ENCODE data around the gene AKT2. TPM values are rescaled to one million over a fixed set of nuclear protein-coding genes. Genes with fewer than 3 reads are reported as not detected.
A peak's percentile ranks its signal among the peaks of the same experiment; 100 is the strongest.

The AKT2 gene
- total RNA-seq, 1 experiment from 2014 or later, result 185 TPM

DNA sequence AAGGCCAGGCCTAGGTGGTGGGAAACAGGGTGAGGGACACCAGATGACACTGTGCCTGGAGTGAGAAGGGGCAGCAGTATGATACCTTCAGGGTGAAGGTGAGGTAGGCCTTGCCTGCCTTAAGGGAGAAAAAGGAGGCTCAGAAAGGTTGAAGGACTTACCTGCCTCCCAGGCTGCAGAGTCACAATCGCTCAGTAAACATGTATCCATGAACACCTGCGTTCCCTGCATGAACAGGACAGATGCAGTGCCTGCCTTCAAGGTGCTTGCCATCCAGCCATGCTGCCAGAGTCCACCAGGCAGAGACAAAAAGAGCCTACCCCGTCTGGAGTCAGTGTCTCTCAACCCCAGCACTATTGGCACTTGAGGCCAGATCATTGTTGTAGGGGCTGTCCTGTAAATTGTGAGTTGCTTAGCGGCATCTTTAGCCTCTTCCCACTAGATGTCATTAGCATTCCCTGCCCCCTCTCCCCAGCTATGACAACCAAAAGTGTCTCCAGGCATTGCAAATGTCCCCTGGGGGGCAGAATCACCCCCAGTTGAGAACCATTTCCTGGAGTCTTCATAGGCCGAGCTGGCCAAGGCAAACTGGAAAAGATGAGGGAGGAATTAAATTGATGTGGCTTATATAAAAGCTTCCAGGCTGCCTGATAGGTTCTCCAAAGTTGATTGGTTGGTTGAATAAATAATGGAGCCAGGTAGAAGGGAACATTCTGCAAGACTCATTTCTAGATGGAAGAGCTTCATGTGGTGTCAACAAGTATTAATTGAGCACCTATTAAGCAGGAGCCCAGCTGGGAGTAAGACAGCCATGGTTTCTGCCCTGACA, 92.2 kb downstream of the AKT2 start:
- no peak for DNase-seq (ENCODE audit: low read depth)

DNA sequence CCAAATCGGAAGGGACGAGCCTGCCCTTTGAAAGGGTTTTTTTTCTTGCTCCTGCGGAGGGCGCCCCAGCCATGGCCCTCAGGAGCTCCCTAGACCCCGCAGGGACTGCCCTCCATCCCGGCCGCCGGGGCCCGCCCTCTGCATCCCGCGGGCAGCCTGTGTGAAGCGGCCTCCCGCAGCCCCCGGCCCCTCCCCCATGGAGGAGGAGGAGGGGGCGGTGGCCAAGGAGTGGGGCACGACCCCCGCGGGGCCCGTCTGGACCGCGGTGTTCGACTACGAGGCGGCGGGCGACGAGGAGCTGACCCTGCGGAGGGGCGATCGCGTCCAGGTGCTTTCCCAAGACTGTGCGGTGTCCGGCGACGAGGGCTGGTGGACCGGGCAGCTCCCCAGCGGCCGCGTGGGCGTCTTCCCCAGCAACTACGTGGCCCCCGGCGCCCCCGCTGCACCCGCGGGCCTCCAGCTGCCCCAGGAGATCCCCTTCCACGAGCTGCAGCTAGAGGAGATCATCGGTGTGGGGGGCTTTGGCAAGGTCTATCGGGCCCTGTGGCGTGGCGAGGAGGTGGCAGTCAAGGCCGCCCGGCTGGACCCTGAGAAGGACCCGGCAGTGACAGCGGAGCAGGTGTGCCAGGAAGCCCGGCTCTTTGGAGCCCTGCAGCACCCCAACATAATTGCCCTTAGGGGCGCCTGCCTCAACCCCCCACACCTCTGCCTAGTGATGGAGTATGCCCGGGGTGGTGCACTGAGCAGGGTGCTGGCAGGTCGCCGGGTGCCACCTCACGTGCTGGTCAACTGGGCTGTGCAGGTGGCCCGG, 93.1 kb downstream of the AKT2 start:
- DNase-seq (ENCODE audit: low read depth), result peak; percentile 21

DNA sequence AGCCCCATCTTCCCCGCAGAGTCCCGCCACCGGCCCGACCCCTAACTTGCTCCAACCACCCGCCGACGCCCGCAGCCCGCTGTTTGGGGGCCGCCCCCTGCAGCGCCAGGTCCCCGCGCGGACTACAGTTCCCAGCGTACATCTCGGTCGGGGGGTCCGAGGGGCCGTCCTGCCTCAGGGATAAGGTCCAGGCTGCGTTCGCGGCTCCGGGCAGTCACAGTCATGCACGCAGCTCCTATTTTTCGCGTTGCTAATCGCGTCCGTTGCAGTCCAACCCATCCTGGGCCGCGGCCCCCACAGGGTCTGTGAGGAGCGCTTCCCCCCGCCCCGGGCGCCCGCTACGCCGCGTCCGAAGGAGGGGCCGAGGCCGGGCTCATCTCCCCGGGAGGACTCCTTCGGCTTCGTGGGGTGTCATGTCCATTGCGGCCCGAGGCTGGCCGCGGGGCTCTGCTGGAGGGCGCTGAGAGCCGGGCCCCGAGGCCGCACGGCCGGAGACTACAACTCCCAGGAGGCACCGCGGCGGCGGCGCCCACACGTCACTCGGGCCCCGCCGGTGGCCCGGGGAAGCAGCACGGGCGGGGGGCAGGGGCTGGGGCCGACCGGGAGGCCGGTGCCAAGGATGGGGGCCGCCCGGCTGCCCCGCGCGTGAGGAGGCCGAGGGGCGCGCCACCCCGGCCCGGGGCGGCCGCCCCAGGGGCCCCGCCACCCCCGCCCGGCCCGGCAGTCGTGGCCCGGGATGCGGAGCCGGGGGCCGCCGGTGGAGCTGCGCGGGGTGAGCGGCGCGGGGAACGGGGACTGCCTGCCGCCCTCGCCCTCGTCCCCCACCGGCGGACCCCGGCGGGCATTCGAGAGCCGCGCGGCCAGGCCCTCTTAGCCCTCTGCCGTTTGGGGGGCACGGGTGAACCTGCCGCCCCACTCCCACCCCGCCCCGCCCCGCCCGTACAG, 94.0 kb downstream of the AKT2 start, which contains the start of gene MAP3K10:
Gene MAP3K10, plus strand, starts transcription at position 536 of the 945 bp plus-strand sequence. CDS start 606 bp downstream, outside the sequence.
- DNase-seq (ENCODE audit: low read depth), result peak; percentile 84

DNA sequence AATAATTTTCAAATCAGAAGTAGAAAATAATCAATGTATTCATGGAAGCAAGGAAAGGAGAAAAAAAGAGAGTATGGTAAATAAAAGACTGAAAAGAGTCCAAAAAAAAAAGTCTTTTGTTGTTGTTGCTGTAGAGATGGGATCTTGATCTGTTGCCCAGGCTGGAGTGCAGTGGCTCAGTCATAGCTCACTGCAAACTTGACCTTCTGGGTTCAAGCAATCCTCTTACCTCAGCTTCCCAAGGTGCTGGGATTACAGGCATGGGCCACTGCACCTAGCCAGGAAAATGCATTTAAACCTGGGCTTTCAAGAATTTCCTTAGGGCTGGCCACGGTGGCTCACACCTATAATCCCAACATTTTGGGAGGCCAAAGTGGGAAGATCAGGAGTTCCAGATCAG, 100.9 kb downstream of the AKT2 start:
- no peak for DNase-seq (ENCODE audit: low read depth)

Small RNA genes lying within 50 kb of the gene (small RNA-seq; reads per million reads assigned to genes)
- gene MIR641, result 0.59 reads per million, percentile 60 among the genes with 10 or more reads in this experiment
- not detected for gene RNU6-945P

Other genes starting within 250 kb of the AKT2 start
- gene ZNF780B, start 229.1 kb downstream of the AKT2 start, total RNA-seq (2014; rRNA removed; shearing (Covaris generic)), result 7.2 and 10.6 TPM in 2 replicates
- 6.8 and 10.8 TPM in 2 replicates for gene ZNF780A, start 194.4 kb downstream of the AKT2 start, total RNA-seq (2014; rRNA removed; shearing (Covaris generic))
- gene MAP3K10, start 93.9 kb downstream of the AKT2 start, total RNA-seq (2014; rRNA removed; shearing (Covaris generic)), result 4.9 and 8.0 TPM in 2 replicates
- gene TTC9B, start 67.0 kb downstream of the AKT2 start, total RNA-seq (2014; rRNA removed; shearing (Covaris generic)), result 0.63 and 0.73 TPM in 2 replicates
- gene CCNP, start 58.7 kb downstream of the AKT2 start, total RNA-seq (2014; rRNA removed; shearing (Covaris generic)), result not detected in 2 replicates
- 21.3 and 24.3 TPM in 2 replicates for gene C19orf47, start 63.1 kb upstream of the AKT2 start, total RNA-seq (2014; rRNA removed; shearing (Covaris generic))
- gene PLD3, start 63.4 kb upstream of the AKT2 start, total RNA-seq (2014; rRNA removed; shearing (Covaris generic)), result 83.6 and 104 TPM in 2 replicates
- gene HIPK4, start 104.8 kb upstream of the AKT2 start, total RNA-seq (2014; rRNA removed; shearing (Covaris generic)), result not detected in 2 replicates
- gene PRX, start 128.0 kb upstream of the AKT2 start, total RNA-seq (2014; rRNA removed; shearing (Covaris generic)), result not detected in 2 replicates
- gene SERTAD1, start 140.6 kb upstream of the AKT2 start, total RNA-seq (2014; rRNA removed; shearing (Covaris generic)), result 9.9 and 13.6 TPM in 2 replicates
- 8.4 and 12.0 TPM in 2 replicates for gene SERTAD3, start 159.0 kb upstream of the AKT2 start, total RNA-seq (2014; rRNA removed; shearing (Covaris generic))
- 44.5 and 48.3 TPM in 2 replicates for gene BLVRB, start 180.4 kb upstream of the AKT2 start, total RNA-seq (2014; rRNA removed; shearing (Covaris generic))
- 0.23 TPM in 1 of 2 replicates, not detected in the other for gene SPTBN4, start 181.7 kb upstream of the AKT2 start, total RNA-seq (2014; rRNA removed; shearing (Covaris generic))